ENCODE data around the gene ACSM2B. TPM values are rescaled to one million over a fixed set of nuclear protein-coding genes. Genes with fewer than 3 reads are reported as not detected.
"Not testable (repeated sequence)": the region's sequence is repeated elsewhere in the genome, so short reads cannot be mapped to it uniquely, and the experiment has no call there.

ACSM2B gene
- total RNA-seq, 2 donors from 2014 or later: not detected

- Mint-ChIP-seq H3K36me3 (ENCODE audit: low read depth) (no peaks in the 10 kb centered on the region), H3K4me1 (no peaks in the 10 kb centered on the region), H3K27me3 (peaks cover 18% of the 10 kb centered on the region), H3K27ac (no peak overlapping the region), H3K9me3 (peaks cover 4% of the 10 kb centered on the region), H3K4me3 (no peak overlapping the region)
- no peak for ATAC-seq (replicated peaks)
Observed at GRCh38 chr16:20520103-20520502, 56.1 kb downstream of the ACSM2B start.

- Mint-ChIP-seq H3K27me3 (peaks cover 25% of the 10 kb centered on the region), H3K27ac (no peak overlapping the region), H3K4me1 (no peaks in the 10 kb centered on the region), H3K36me3 (ENCODE audit: low read depth) (no peaks in the 10 kb centered on the region), H3K4me3 (no peak overlapping the region), H3K9me3 (peaks cover 8% of the 10 kb centered on the region)
- no peak for ATAC-seq (replicated peaks)
Observed at GRCh38 chr16:20519231-20519630, 56.9 kb downstream of the ACSM2B start.

- Mint-ChIP-seq H3K4me3 (no peak overlapping the region), H3K36me3 (ENCODE audit: low read depth) (no peaks in the 10 kb centered on the region), H3K27me3 (peaks cover 33% of the 10 kb centered on the region), H3K9me3 (peaks cover 8% of the 10 kb centered on the region), H3K4me1 (no peaks in the 10 kb centered on the region), H3K27ac (no peak overlapping the region)
- no peak for ATAC-seq (replicated peaks)
Observed at GRCh38 chr16:20517149-20517548, 59.0 kb downstream of the ACSM2B start.

DNA sequence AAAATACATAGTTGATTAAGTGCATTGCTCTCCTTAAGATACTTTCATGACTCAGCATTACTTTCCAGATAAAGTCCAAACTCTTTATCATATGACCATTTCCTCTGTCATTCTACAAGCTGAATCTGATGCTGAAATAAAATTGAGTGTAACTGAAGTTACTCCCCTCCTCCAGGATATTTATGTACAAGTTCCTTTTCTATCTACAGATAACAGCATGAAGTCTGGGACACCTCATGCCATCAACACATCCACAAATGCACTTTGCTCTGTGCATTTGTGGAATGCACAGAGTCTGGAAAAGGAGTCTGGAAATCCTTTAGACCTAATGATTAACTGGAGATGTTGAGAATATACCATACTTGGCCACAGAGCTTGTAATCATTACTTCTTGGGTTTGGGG lies 60.5 kb downstream of the ACSM2B start:
- no peak for ATAC-seq (replicated peaks)
- no peak overlapping the region for H3K4me3 Mint-ChIP-seq
- H3K9me3 Mint-ChIP-seq: peaks cover 8% of the 10 kb centered on the region
- peaks cover 35% of the 10 kb centered on the region for H3K27me3 Mint-ChIP-seq
- H3K4me1 Mint-ChIP-seq: no peaks in the 10 kb centered on the region
- H3K27ac Mint-ChIP-seq: no peak overlapping the region
- no peaks in the 10 kb centered on the region for H3K36me3 Mint-ChIP-seq (ENCODE audit: low read depth)

- no peaks in the 10 kb centered on the region for H3K36me3 Mint-ChIP-seq (ENCODE audit: low read depth)
Observed at GRCh38 chr16:20510323-20510722, 65.8 kb downstream of the ACSM2B start.

GRCh38 chr16:20507280-20507679 lies 68.9 kb downstream of the ACSM2B start:
- Mint-ChIP-seq H3K27ac (no peak overlapping the region), H3K9me3 (peaks cover 19% of the 10 kb centered on the region), H3K4me1 (no peaks in the 10 kb centered on the region), H3K36me3 (ENCODE audit: low read depth) (no peaks in the 10 kb centered on the region), H3K27me3 (peaks cover 3% of the 10 kb centered on the region), H3K4me3 (no peak overlapping the region)
- ATAC-seq (replicated peaks): no peak

More at GRCh38 chr16:20510323-20510722, 65.8 kb downstream of the ACSM2B start:
- Mint-ChIP-seq H3K4me3 (no peak overlapping the region), H3K27me3 (peaks cover 18% of the 10 kb centered on the region), H3K4me1 (no peaks in the 10 kb centered on the region), H3K9me3 (peaks cover 25% of the 10 kb centered on the region), H3K27ac (no peak overlapping the region)
- no peak for ATAC-seq (replicated peaks)

GRCh38 chr16:20504418-20504817 lies 71.7 kb downstream of the ACSM2B start:
- no peak for ATAC-seq (replicated peaks)
- no peaks in the 10 kb centered on the region for H3K4me1 Mint-ChIP-seq
- H3K27me3 Mint-ChIP-seq: no peaks in the 10 kb centered on the region
- no peaks in the 10 kb centered on the region for H3K36me3 Mint-ChIP-seq (ENCODE audit: low read depth)
- peaks cover 19% of the 10 kb centered on the region for H3K9me3 Mint-ChIP-seq
- no peak overlapping the region for H3K27ac Mint-ChIP-seq
- no peak overlapping the region for H3K4me3 Mint-ChIP-seq

GRCh38 chr16:20491448-20491847 lies 84.7 kb downstream of the ACSM2B start:
- H3K4me1 Mint-ChIP-seq; H3K4me3 Mint-ChIP-seq; H3K27me3 Mint-ChIP-seq; H3K36me3 Mint-ChIP-seq (ENCODE audit: low read depth); H3K27ac Mint-ChIP-seq; H3K9me3 Mint-ChIP-seq; ATAC-seq (replicated peaks): not testable (repeated sequence)

DNA sequence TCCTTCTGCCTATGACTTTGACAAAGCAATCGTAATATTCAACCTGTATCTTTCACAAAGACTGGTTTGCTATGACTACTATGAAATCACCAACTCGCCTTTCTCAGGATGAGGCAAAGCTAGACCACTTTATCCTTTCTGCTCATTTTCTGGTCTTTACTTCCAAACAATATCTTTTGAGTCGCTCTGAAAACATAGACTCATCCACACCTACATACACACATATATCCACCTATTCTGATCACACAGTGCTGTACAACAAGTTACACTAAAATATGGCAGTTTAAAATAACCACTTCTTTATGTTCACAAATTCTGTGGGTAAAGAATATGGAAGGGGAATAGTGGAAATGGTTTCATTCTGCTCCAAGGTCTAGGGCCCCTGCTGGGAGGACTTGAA lies 85.2 kb downstream of the ACSM2B start:
- H3K36me3 Mint-ChIP-seq (ENCODE audit: low read depth); H3K4me3 Mint-ChIP-seq; H3K27me3 Mint-ChIP-seq; H3K9me3 Mint-ChIP-seq; H3K27ac Mint-ChIP-seq; ATAC-seq (replicated peaks); H3K4me1 Mint-ChIP-seq: not testable (repeated sequence)

Other genes starting within 250 kb of the ACSM2B start
- not detected for gene GP2, start 248.9 kb downstream of the ACSM2B start, total RNA-seq
- not detected for gene UMOD, start 223.7 kb downstream of the ACSM2B start, total RNA-seq
- gene PDILT, start 171.6 kb downstream of the ACSM2B start, total RNA-seq: not detected
- not detected for gene ACSM5, start 166.8 kb downstream of the ACSM2B start, total RNA-seq
- not detected for gene ACSM2A, start 124.8 kb downstream of the ACSM2B start, total RNA-seq
- gene ACSM1, start 121.3 kb upstream of the ACSM2B start, total RNA-seq: under 1 TPM in 1 of 2 donors, not detected in 1; 0.32 TPM
- 10 to 100 TPM; 28.7 to 42.8 TPM for gene THUMPD1, start 165.5 kb upstream of the ACSM2B start, total RNA-seq
- gene ACSM3, start 187.6 kb upstream of the ACSM2B start, total RNA-seq: 10 to 100 TPM; 13.3 to 15.1 TPM
- gene ERI2, start 230.1 kb upstream of the ACSM2B start, total RNA-seq: 10 to 100 TPM; 18.1 to 21.8 TPM
- 10 to 100 TPM in 1 of 2 donors, 1 to 10 TPM in 1; 9.7 to 11.4 TPM for gene REXO5, start 230.2 kb upstream of the ACSM2B start, total RNA-seq

Data from activated T-helper 17 cell treated with anti-CD3 and anti-CD28 coated beads, Interleukin-2, amount 50 U/mL, for 72 hours (primary cell).